ENCODE data around the gene GNA12. TPM values are rescaled to one million over a fixed set of nuclear protein-coding genes. Genes with fewer than 3 reads are reported as not detected.

The GNA12 gene
- total and polyA plus RNA-seq, 9 of the 15 experiments (the other 6 are each of a cell fraction or from before 2014, with no cell fraction given): 0.65 to 32.7 (median 9.6) TPM

DNA sequence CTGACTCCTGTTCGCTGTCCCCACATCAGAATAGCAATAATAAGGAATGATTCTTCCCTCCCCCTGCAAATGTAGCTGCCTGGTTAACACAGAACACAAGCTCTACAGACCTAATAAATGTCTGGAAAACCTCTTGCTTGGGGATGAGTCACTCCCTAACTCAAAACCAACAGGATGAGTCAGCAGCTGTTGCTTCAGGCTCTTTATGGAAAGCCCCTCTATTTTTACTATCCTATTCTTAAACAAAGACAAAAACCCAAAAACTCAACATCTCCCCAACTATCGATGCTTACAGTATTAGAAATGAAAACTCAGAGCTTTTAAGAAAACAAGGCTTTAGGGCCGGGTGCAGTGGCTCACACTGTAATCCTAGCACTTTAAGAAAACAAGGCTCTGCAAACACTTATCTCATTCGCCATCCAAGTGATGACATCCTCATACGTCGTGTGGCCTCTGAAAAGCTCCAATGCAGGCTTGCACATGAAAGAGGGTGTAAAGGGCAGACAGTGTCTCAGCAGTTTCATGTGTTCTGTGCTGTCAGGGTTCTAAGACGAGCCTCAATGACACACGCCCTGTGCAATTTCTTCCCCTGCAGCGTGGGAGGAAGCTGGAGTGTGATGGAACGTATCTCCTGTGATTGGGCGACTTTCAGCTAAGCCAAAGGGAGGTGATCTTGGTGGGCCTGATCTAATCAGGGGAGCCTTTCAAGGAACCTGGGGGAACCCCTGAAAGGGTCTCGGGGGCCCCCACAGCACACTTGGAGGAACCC, 86.0 kb downstream of the GNA12 start (continued):
- TF ChIP-seq ZBTB40 (IDR thresholded peaks at IDR 0.05) (no peak), ZBTB40 (CRISPR knock-in tag; IDR thresholded peaks at IDR 0.05) (no peak), NR2C2 (CRISPR knock-in tag; IDR thresholded peaks at IDR 0.05) (no peak), NR2C2 (tag; IDR thresholded peaks at IDR 0.05) (peak; percentile 89), SMARCA4 (IDR thresholded peaks at IDR 0.05) (peak; percentile 97), ZNF133 (CRISPR knock-in tag; IDR thresholded peaks at IDR 0.05) (no peak), ZNF175 (CRISPR knock-in tag; IDR thresholded peaks at IDR 0.05; ENCODE audit: low read depth) (0 out of 2 replicates have a peak, but pooled peaks have one; percentile 17), TEAD1 (CRISPR knock-in tag; IDR thresholded peaks at IDR 0.05) (peak; percentile 10 to 46; a peak in 1 of 4 replicates), KHSRP (IDR thresholded peaks at IDR 0.05) (no peak), CREB1 (IDR thresholded peaks at IDR 0.05) (peak; percentile 90), CREB1 (CRISPR knock-in tag; IDR thresholded peaks at IDR 0.05) (peak; percentile 87), POLR2AphosphoS5 (IDR thresholded peaks at IDR 0.05; ENCODE audit: control insufficient read depth, insufficient read depth, low read depth, low read length) (peak; percentile 45; the same call in 1 of the 2 replicates), PTRF (tag; IDR thresholded peaks at IDR 0.05) (no peak), JUN (IDR thresholded peaks at IDR 0.05; ENCODE audit: borderline replicate concordance, low read depth, low read length) (peak; percentile 97), JUN (CRISPR knock-in tag; IDR thresholded peaks at IDR 0.05; ENCODE audit: borderline replicate concordance) (no peak), NRF1 (conservative IDR thresholded peaks at IDR 0.05 in 1 of 2, IDR thresholded peaks at IDR 0.05 in 1 of 2) (peak; percentile 60 to 70), ZNF384 (IDR thresholded peaks at IDR 0.05; ENCODE audit: low read depth, low read length) (no peak), MXI1 (IDR thresholded peaks at IDR 0.05; ENCODE audit: low read depth, low read length) (0 out of 2 replicates have a peak, but pooled peaks have one; percentile 34), FOS (IDR thresholded peaks at IDR 0.05; ENCODE audit: extremely low read depth, insufficient read length) (peak; percentile 76), ZNF184 (CRISPR knock-in tag; IDR thresholded peaks at IDR 0.05) (no peak), NR4A1 (CRISPR knock-in tag; IDR thresholded peaks at IDR 0.05) (no peak), NR4A1 (tag; IDR thresholded peaks at IDR 0.05) (no peak), TRIM24 (IDR thresholded peaks at IDR 0.05) (peak in 1 of 2 experiments; percentile 58; a peak in 1 of 4 replicates)

Data from K562 (cell line).